CD8-positive, alpha-beta memory T cell (primary cell): ENCODE data around the gene ZNF273. TPM values are rescaled to one million over a fixed set of nuclear protein-coding genes. Genes with fewer than 3 reads are reported as not detected.
A peak's percentile ranks its signal among the peaks of the same experiment; 100 is the strongest.
"Not testable (repeated sequence)": the region's sequence is repeated elsewhere in the genome, so short reads cannot be mapped to it uniquely, and the experiment has no call there.

Experiments used
- CTCF ChIA-PET: fragments of 350-600 bp; sonication (Branson Sonifier 250); formaldehyde crosslinking; loops from one replicate; lab custom pipeline; 2021; ENCODE audit warnings: antibody characterized with exemption; lab: Charles Lee
- POLR2A ChIA-PET: fragments of 350-600 bp; sonication (Branson Sonifier 250); formaldehyde crosslinking; loops from one replicate; lab custom pipeline; 2021; ENCODE audit warnings: antibody characterized with exemption; lab: Charles Lee
- DNase-seq, 5 donors: peaks; one replicate each; pipeline versions ENCODE4 v3.0.0 to v3.0.0-alpha.2; 2020 to 2022; ENCODE audit warnings: mixed read lengths in 1 of 5
- H3K27ac ChIP-seq: one replicate; pipeline ENCODE4 v1.7.0; 2013; ENCODE audit warnings: low read depth, mild to moderate bottlenecking, low read length, moderate library complexity
- H3K27me3 ChIP-seq: 2 replicates; pipeline ENCODE4 v1.7.0; 2013; ENCODE audit warnings: low read length, mild to moderate bottlenecking; ENCODE audit not compliant: insufficient read depth, poor library complexity, severe bottlenecking
- H3K36me3 ChIP-seq: 2 replicates; pipeline ENCODE4 v1.7.0; 2013; ENCODE audit warnings: mild to moderate bottlenecking, low read length, moderate library complexity; ENCODE audit not compliant: insufficient read depth
- H3K4me1 ChIP-seq: 2 replicates; pipeline ENCODE4 v1.7.0; 2013; ENCODE audit warnings: mild to moderate bottlenecking, low read length, moderate library complexity; ENCODE audit not compliant: insufficient read depth
- H3K4me3 ChIP-seq: 2 replicates; pipeline ENCODE4 v1.7.0; 2013; ENCODE audit warnings: mild to moderate bottlenecking, low read length
- H3K9me3 ChIP-seq: 2 replicates; pipeline ENCODE4 v1.7.0; 2013; ENCODE audit warnings: mild to moderate bottlenecking, low read length
- H3K27ac Mint-ChIP-seq, 8 donors: one replicate each; pipeline ENCODE4 v1.8.0; 2020 to 2021; ENCODE audit warnings: mixed read lengths in 8 of 8, mild to moderate bottlenecking in 6 of 8, inconsistent platforms in 3 of 8, moderate library complexity in 3 of 8
- H3K27me3 Mint-ChIP-seq, 2 donors: one replicate each; pipeline ENCODE4 v1.8.0; 2020 to 2021; ENCODE audit warnings: mixed read lengths in 2 of 2, mild to moderate bottlenecking in 1 of 2, moderate library complexity in 1 of 2
- H3K36me3 Mint-ChIP-seq, 3 donors: one replicate each; pipeline ENCODE4 v1.8.0; 2020 to 2021; ENCODE audit warnings: mixed read lengths in 3 of 3, inconsistent platforms in 1 of 3, mild to moderate bottlenecking in 1 of 3
- H3K4me1 Mint-ChIP-seq, 3 donors: one replicate each; pipeline ENCODE4 v1.8.0; 2020 to 2021; ENCODE audit warnings: mixed read lengths in 3 of 3, inconsistent platforms in 1 of 3, mild to moderate bottlenecking in 1 of 3
- H3K4me3 Mint-ChIP-seq, 7 donors: one replicate each; pipeline ENCODE4 v1.8.0; 2020 to 2021; ENCODE audit warnings: mixed read lengths in 7 of 7, mild to moderate bottlenecking in 6 of 7, moderate library complexity in 4 of 7, inconsistent platforms in 2 of 7
- H3K9me3 Mint-ChIP-seq, 5 donors: one replicate each; pipeline ENCODE4 v1.8.0; 2020 to 2022; ENCODE audit warnings: mixed read lengths in 5 of 5, mild to moderate bottlenecking in 3 of 5, moderate library complexity in 2 of 5, inconsistent platforms in 1 of 5
- polyA plus RNA-seq: library from polyadenylated mRNA; unstranded; fragments of 300-500 nt; fragmentation: Illumina TruSeq; gene quantifications from one replicate; pipeline ENCODE4 v1.2.3, GENCODE V29; 2021
- total RNA-seq, 2 experiments: library from RNA; stranded (reverse); gene quantifications; one replicate each; pipeline ENCODE4 v1.2.3, GENCODE V29; 2021

The ZNF273 gene
- total RNA-seq (1 to 10 TPM; 6.8 to 7.1 TPM), polyA plus RNA-seq (3.1 TPM)

DNA sequence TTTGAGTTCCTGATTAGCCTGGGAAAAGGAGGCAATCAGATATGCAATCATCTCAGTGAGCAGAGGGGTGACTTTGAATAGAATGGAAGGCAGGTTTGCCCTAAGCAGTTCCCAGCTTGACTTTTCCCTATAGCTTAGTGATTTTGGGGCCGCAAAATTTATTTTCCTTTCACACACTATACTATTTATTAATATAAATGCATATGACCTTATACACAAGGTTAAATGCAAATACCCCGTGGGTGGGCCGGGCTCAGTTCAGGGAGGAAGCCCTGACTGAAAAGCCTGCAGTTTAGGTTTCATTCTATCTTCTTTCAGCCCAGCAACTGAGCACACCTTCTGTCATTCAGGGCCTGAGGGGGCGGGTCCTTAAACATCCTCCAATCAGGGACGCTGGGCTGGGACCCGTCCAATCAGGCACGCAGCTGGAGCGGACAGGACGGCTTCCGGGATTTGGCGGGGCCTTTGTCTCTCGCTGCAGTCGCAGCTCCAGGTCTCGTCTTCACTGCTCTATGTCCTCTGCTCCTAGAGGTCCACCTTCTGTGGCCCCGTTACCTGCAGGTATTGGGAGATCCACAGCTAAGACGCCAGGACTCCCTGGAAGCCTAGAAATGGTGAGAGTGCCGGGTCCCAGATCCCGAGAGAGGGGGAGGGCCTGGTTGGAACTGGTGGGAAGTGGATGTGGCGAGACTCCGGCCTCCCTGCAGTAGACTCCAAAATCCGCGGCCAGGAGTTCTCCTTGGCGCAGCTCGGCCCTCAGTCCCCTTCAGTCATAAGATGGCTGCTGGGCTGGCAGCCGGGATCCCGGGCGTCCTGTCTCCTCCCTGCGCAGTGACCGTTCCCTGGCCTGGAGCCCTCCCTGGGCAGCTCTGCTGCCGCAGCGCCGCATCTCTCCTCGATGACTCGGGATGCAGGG lies at the start of gene ZNF273:
ZNF273 (plus strand) TSS at position 468 of the 916 bp plus-strand sequence; CDS start at position 513, 45 bp downstream.
- CTCF ChIA-PET = interaction anchor here (2.5 kb wide), 1 partner anchor 15 kb away, joined by 5 read pairs; no protein-coding TSS in a partner anchor
- Histone ChIP-seq H3K4me1 (peaks cover 26% of the 10 kb centered on the region), H3K4me3 (peak within 1 kb of the TSS; percentile 99), H3K27ac (peak within 1 kb of the TSS; percentile 92), H3K27me3 (no peaks in the 10 kb centered on the region), H3K9me3 (no peaks in the 10 kb centered on the region), H3K36me3 (no peaks in the 10 kb centered on the region)
- Mint-ChIP-seq H3K36me3 (peaks cover 0 to 11% (median 2%) of the 10 kb centered on the region in 3 donors), H3K9me3 (no peaks in the 10 kb centered on the region), H3K4me3 (peak within 1 kb of the TSS; percentile 95 to 99 (median 98)), H3K4me1 (peaks cover 38 to 55% (median 53%) of the 10 kb centered on the region in 3 donors), H3K27ac (peak within 1 kb of the TSS; percentile 88 to 97 (median 96)), H3K27me3 (no peaks in the 10 kb centered on the region)
- POLR2A ChIA-PET = interaction anchor here (0.5 to 1.6 kb wide), 4 partner anchors 12 to 237 kb away, joined by 3 to 12 read pairs (median 6); partner anchors contain the start of genes ERV3-1 and ZNF107
- peak; percentile 84 to 94 (median 87) for DNase-seq

DNA sequence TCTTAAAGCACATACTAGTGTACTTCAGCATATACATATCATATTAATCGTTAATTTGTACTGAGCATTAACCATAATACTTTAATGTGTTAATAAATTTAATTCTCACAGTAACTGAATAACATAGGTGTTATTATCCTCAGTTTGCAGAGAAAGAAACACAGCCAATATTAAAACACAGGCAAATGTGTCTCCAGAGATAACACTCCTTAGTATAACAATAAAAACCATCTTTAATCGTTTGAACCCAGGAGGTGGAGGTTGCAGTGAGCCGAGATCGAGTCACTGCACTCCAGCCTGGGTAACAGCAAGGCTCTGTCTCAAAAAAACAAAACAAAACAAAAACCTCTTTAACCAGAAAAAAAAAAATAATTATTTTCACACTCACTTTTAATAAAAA lies 49.4 kb upstream of the ZNF273 start:
- H3K27me3 ChIP-seq = no peaks in the 10 kb centered on the region
- POLR2A ChIA-PET = no interaction called here
- DNase-seq = no peak
- Mint-ChIP-seq H3K36me3 (peaks cover 0 to 17% (median 0%) of the 10 kb centered on the region in 3 donors), H3K27ac (no peak overlapping the region), H3K4me3 (no peak overlapping the region), H3K9me3 (peaks cover 0 to 9% (median 0%) of the 10 kb centered on the region in 5 donors), H3K27me3 (peaks cover 0 to 3% of the 10 kb centered on the region in 2 donors), H3K4me1 (no peaks in the 10 kb centered on the region)
- no peaks in the 10 kb centered on the region for H3K36me3 ChIP-seq
- H3K4me1 ChIP-seq = no peaks in the 10 kb centered on the region
- CTCF ChIA-PET = no interaction called here
- no peaks in the 10 kb centered on the region for H3K9me3 ChIP-seq
- H3K4me3 ChIP-seq = no peak overlapping the region
- no peak overlapping the region for H3K27ac ChIP-seq

DNA sequence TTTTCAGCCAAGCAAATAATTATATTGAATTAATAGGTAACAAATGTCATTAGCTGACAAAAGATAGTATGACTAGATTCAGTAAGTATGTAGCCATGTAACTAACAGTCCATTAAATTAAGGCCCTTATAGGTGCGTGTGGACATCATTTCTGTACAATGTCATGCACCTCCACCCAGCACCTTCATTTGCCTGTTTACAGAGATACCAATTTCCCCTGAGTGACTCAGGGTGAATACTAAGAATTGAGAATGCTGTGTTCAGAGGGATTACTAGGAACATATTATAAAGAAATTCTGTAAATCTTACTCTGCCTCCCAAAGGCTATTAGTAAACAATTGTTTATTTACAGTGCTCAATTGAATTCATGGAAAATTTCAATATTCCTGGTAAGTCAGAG lies 48.1 kb upstream of the ZNF273 start:
- Mint-ChIP-seq H3K27ac (no peak overlapping the region), H3K4me3 (no peak overlapping the region), H3K4me1 (no peaks in the 10 kb centered on the region), H3K27me3 (peaks cover 0 to 3% of the 10 kb centered on the region in 2 donors), H3K9me3 (peaks cover 0 to 6% (median 0%) of the 10 kb centered on the region in 5 donors), H3K36me3 (peaks cover 0 to 11% (median 0%) of the 10 kb centered on the region in 3 donors)
- POLR2A ChIA-PET = no interaction called here
- no peak overlapping the region for H3K4me3 ChIP-seq
- H3K4me1 ChIP-seq = no peaks in the 10 kb centered on the region
- no peak for DNase-seq
- CTCF ChIA-PET = no interaction called here
- H3K27ac ChIP-seq = no peak overlapping the region
- H3K36me3 ChIP-seq = no peaks in the 10 kb centered on the region
- no peaks in the 10 kb centered on the region for H3K9me3 ChIP-seq
- no peaks in the 10 kb centered on the region for H3K27me3 ChIP-seq

DNA sequence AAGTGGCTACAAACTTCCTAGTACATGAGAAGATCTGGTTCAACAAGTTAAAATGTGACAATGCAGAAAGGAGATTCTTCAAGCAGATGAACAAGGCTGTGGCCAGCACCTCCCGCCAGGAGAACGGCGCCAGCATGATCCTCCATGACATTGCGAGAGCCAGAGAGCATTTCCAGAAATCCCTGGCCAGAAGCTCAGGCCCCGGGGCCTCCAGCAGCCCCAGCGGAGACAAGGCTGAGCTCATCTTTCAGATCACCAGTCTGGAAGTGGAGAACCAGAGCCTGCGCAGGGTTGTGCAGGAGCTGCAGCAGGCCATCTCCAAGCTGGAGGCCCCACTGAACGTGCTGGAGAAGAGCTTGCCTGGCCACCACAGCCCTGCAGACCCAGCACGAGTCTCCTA lies 40.1 kb upstream of the ZNF273 start:
- H3K4me1 ChIP-seq = no peaks in the 10 kb centered on the region

DNA sequence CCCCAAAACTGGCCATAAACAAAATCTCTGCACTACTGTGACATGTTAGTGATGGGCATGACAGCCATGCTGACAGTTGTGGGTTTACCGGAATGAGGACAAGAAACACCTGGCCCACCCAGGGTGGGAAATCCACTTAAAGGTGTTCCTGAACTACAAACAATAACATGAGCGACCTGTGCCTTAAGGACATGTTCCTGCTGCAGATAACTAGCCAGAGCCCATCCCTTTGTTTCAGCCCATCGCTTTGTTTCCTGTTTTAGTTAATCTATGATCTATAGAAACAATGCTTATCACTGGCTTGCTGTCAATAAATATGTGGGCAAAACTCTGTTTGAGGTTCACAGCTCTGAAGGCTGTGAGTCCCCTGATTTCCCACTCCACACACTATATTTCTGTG lies 39.5 kb upstream of the ZNF273 start:
- H3K4me3 ChIP-seq, H3K4me3 Mint-ChIP-seq, H3K4me1 ChIP-seq, POLR2A ChIA-PET, H3K27me3 Mint-ChIP-seq, H3K9me3 Mint-ChIP-seq, H3K4me1 Mint-ChIP-seq, H3K36me3 Mint-ChIP-seq, H3K27me3 ChIP-seq, H3K36me3 ChIP-seq, H3K9me3 ChIP-seq, H3K27ac Mint-ChIP-seq, DNase-seq, H3K27ac ChIP-seq, CTCF ChIA-PET: not testable (repeated sequence)

More for the DNA sequence above, 40.1 kb upstream of the ZNF273 start:
- H3K27ac ChIP-seq = no peak overlapping the region
- Mint-ChIP-seq H3K36me3 (no peaks in the 10 kb centered on the region), H3K27ac (no peak overlapping the region), H3K27me3 (peaks cover 0 to 4% of the 10 kb centered on the region in 2 donors), H3K9me3 (peaks cover 3 to 8% (median 4%) of the 10 kb centered on the region in 5 donors), H3K4me1 (no peaks in the 10 kb centered on the region), H3K4me3 (no peak overlapping the region)
- DNase-seq = no peak
- no peaks in the 10 kb centered on the region for H3K9me3 ChIP-seq
- no peaks in the 10 kb centered on the region for H3K36me3 ChIP-seq
- CTCF ChIA-PET = no interaction called here
- no peak overlapping the region for H3K4me3 ChIP-seq
- no peaks in the 10 kb centered on the region for H3K27me3 ChIP-seq
- POLR2A ChIA-PET = no interaction called here

DNA sequence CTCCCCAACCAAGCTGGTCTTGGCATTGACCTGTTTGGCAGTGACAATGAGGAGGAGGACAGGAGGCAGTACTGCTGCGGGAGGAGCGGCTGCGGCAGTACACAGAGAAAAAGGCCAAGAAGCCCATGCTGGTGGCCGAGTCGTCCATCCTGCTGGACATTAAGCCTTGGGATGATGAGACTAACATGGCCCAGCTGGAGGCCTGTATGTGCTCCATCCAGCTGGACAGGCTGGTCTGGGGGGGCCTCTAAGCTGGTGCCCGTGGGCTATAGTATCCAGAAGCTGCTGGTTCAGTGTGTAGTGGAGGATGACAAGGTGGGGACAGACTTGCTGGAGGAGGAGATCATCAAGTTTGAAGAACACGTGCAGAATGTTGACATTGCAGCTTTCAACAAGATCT lies 39.1 kb upstream of the ZNF273 start:
- Mint-ChIP-seq H3K27ac (no peak overlapping the region), H3K36me3 (no peaks in the 10 kb centered on the region)

DNA sequence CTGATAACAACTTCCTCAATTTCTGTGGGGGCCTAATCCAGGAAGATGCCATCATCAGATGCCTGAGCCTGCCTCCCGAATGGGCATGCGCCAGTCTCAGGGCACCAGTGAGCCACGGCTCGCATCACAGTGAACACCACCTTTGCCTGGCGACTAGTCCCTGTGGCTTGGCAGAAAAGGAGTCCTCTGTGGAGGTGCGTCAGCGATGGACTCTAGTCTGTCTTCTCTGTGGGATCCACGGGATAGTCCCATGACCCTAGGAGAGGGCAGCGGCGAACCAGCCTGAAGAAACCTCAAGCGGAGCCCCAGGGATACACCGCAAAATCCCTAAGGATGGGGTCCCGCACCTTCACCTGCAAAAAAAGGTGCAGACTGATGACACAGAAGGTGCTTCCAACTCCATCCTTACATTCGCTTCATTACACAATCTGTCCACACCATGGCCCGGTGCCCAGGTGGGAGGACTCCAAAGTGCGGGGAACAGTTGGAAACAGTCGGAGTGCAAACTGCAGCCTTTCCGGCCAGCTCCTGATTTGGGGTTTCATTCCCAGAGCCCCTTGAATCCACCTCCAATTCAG lies 35.1 kb upstream of the ZNF273 start:
- Mint-ChIP-seq H3K27me3 (peaks cover 11 to 12% of the 10 kb centered on the region in 2 donors), H3K9me3 (peaks cover under 1 to 8% (median 2%) of the 10 kb centered on the region in 5 donors), H3K4me1 (no peaks in the 10 kb centered on the region), H3K27ac (no peak overlapping the region), H3K36me3 (no peaks in the 10 kb centered on the region), H3K4me3 (no peak overlapping the region)
- Histone ChIP-seq H3K4me1 (no peaks in the 10 kb centered on the region), H3K27ac (no peak overlapping the region), H3K9me3 (no peaks in the 10 kb centered on the region), H3K36me3 (no peaks in the 10 kb centered on the region), H3K4me3 (no peak overlapping the region), H3K27me3 (no peaks in the 10 kb centered on the region)
- CTCF ChIA-PET = no interaction called here
- POLR2A ChIA-PET = no interaction called here
- no peak for DNase-seq

More for the DNA sequence above, 39.1 kb upstream of the ZNF273 start:
- no peak overlapping the region for H3K27ac ChIP-seq
- no peaks in the 10 kb centered on the region for H3K9me3 ChIP-seq
- H3K4me3 ChIP-seq = no peak overlapping the region
- Mint-ChIP-seq H3K4me1 (no peaks in the 10 kb centered on the region), H3K9me3 (peaks cover 3 to 8% (median 4%) of the 10 kb centered on the region in 5 donors), H3K27me3 (peaks cover 0 to 6% of the 10 kb centered on the region in 2 donors), H3K4me3 (no peak overlapping the region)
- no peaks in the 10 kb centered on the region for H3K4me1 ChIP-seq
- DNase-seq = no peak
- CTCF ChIA-PET = no interaction called here
- POLR2A ChIA-PET = no interaction called here
- no peaks in the 10 kb centered on the region for H3K36me3 ChIP-seq
- no peaks in the 10 kb centered on the region for H3K27me3 ChIP-seq

DNA sequence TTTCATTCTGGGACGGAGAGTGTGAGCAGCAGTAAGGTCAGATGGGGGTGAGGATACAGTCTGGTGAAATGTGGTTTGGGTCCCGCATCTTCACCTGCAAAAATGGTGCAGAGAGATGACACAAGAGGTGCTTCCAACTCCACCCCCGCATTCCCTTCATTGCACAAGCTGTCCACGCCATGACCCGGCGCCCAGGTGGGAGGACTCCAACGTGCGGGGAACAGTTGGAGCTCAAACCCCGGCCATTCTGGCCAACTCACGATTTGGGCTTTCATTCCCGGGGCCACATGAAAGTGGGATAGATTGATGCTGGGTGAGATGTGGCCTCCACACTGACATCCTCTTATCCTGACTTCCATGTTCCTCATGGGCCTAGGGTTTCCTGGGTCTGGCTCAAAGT lies 34.6 kb upstream of the ZNF273 start:
- Mint-ChIP-seq H3K27ac (no peak overlapping the region), H3K4me1 (no peaks in the 10 kb centered on the region), H3K9me3 (peaks cover 0 to 8% (median 0%) of the 10 kb centered on the region in 5 donors), H3K27me3 (peaks cover 11 to 14% of the 10 kb centered on the region in 2 donors), H3K36me3 (no peaks in the 10 kb centered on the region), H3K4me3 (no peak overlapping the region)
- Histone ChIP-seq H3K4me1 (no peaks in the 10 kb centered on the region), H3K4me3 (no peak overlapping the region), H3K27ac (no peak overlapping the region), H3K9me3 (no peaks in the 10 kb centered on the region), H3K36me3 (no peaks in the 10 kb centered on the region), H3K27me3 (no peaks in the 10 kb centered on the region)
- CTCF ChIA-PET = no interaction called here
- DNase-seq = no peak
- POLR2A ChIA-PET = no interaction called here
